ENCODE results near the gene ADAMTS9. TPM values are rescaled to one million over a fixed set of nuclear protein-coding genes. Genes with fewer than 3 reads are reported as not detected.

The ADAMTS9 gene
- polyA plus RNA-seq (2013, experiment 1 of 2): 13.6 TPM
- polyA plus RNA-seq (2013, experiment 2 of 2): 12.3 TPM

- DNase-seq: peak; percentile 91
- peak within 1 kb of the TSS; percentile 95 for H3K9ac ChIP-seq (ENCODE audit: low read length)
- H3K36me3 ChIP-seq (ENCODE audit: control insufficient read depth in 1 of 2, insufficient read depth in 2 of 2, low read depth in 1 of 2, low read length in 2 of 2): no peaks in the 10 kb centered on the region
- no peak within 1 kb of the TSS for H2AK5ac ChIP-seq (ENCODE audit: low read length, severe bottlenecking)
- peak within 1 kb of the TSS; percentile 81 to 93 for H3K18ac ChIP-seq (ENCODE audit: low read depth in 1 of 2, low read length in 2 of 2)
- peak within 1 kb of the TSS; percentile 45 for H2BK5ac ChIP-seq (ENCODE audit: low read depth, low read length, poor library complexity, severe bottlenecking)
- H3K4me2 ChIP-seq (ENCODE audit: low read length, poor library complexity, severe bottlenecking): peak within 1 kb of the TSS; percentile 99
- under 1% methylated on average over 46 of the region's 60 CpGs for WGBS
- peak within 1 kb of the TSS; percentile 84 for H2BK120ac ChIP-seq (ENCODE audit: low read depth, low read length)
- peak within 1 kb of the TSS; percentile 80 for H4K91ac ChIP-seq (ENCODE audit: low read length)
- H3K79me1 ChIP-seq (replicated peaks; ENCODE audit: low read length, poor library complexity, severe bottlenecking): peaks cover 13% of the 10 kb centered on the region
- peak within 1 kb of the TSS; percentile 85 for H2AFZ ChIP-seq (ENCODE audit: low read depth, low read length)
- peak within 1 kb of the TSS; percentile 69 for H4K8ac ChIP-seq (ENCODE audit: low read length)
- peak within 1 kb of the TSS; percentile 75 to 96 for H3K4me3 ChIP-seq (ENCODE audit: insufficient read depth in 1 of 2, low read depth in 1 of 2, low read length in 2 of 2)
- H2BK12ac ChIP-seq (ENCODE audit: low read length in 2 of 2): peak within 1 kb of the TSS; percentile 15 to 85
- H3K27me3 ChIP-seq (ENCODE audit: control insufficient read depth in 1 of 2, insufficient read depth in 1 of 2, low read length in 2 of 2): no peaks in the 10 kb centered on the region
- peak within 1 kb of the TSS in 1 of 2 experiments; percentile 96 for H3K14ac ChIP-seq (ENCODE audit: low read length in 2 of 2)
- peaks cover 3% of the 10 kb centered on the region for H3K4me1 ChIP-seq (ENCODE audit: control insufficient read depth, insufficient read depth, low read depth, low read length)
- H2BK15ac ChIP-seq (ENCODE audit: low read depth, poor library complexity, severe bottlenecking): peak within 1 kb of the TSS; percentile 93
- peak within 1 kb of the TSS; percentile 75 to 80 for H3K4ac ChIP-seq (ENCODE audit: low read depth in 1 of 2, low read length in 2 of 2)
- peak within 1 kb of the TSS; percentile 44 to 79 for H3K23ac ChIP-seq (ENCODE audit: low read length in 2 of 2)
- no peaks in the 10 kb centered on the region for H3K9me3 ChIP-seq (ENCODE audit: control insufficient read depth, low read length)
- peak within 1 kb of the TSS; percentile 83 for H3K27ac ChIP-seq (ENCODE audit: low read length, poor library complexity, severe bottlenecking)
These were observed at the start of gene ADAMTS9 for GRCh38 chr3:64687781-64688604. TSS of gene ADAMTS9 (minus strand) at chr3:64688000. CDS start at chr3:64687657, 343 bp downstream.

- WGBS: no CpG with 5 or more reads among the region's 1 CpG
- Histone ChIP-seq H3K27ac (ENCODE audit: low read length, poor library complexity, severe bottlenecking) (no peak overlapping the region), H3K4me2 (ENCODE audit: low read length, poor library complexity, severe bottlenecking) (no peak overlapping the region)
These were observed 44.8 kb upstream of the ADAMTS9 start for GRCh38 chr3:64732576-64732975.

GRCh38 chr3:64730681-64731080 is 42.9 kb upstream of the ADAMTS9 start:
- Histone ChIP-seq H4K91ac (ENCODE audit: low read length) (no peak overlapping the region), H4K8ac (ENCODE audit: low read length) (no peak overlapping the region), H3K4ac (ENCODE audit: low read depth in 1 of 2, low read length in 2 of 2) (no peak overlapping the region), H2BK5ac (ENCODE audit: low read depth, low read length, poor library complexity, severe bottlenecking) (no peak overlapping the region), H3K14ac (ENCODE audit: low read length in 2 of 2) (no peak overlapping the region), H2BK12ac (ENCODE audit: low read length in 2 of 2) (no peak overlapping the region), H3K23ac (ENCODE audit: low read length in 2 of 2) (no peak overlapping the region), H3K27ac (ENCODE audit: low read length, poor library complexity, severe bottlenecking) (no peak overlapping the region), H3K9me3 (ENCODE audit: control insufficient read depth, low read length) (no peaks in the 10 kb centered on the region), H3K4me1 (ENCODE audit: control insufficient read depth, insufficient read depth, low read depth, low read length) (no peaks in the 10 kb centered on the region), H3K79me1 (replicated peaks; ENCODE audit: low read length, poor library complexity, severe bottlenecking) (no peaks in the 10 kb centered on the region), H3K4me3 (ENCODE audit: insufficient read depth in 1 of 2, low read depth in 1 of 2, low read length in 2 of 2) (no peak overlapping the region), H2BK15ac (ENCODE audit: low read depth, poor library complexity, severe bottlenecking) (no peak overlapping the region), H2AFZ (ENCODE audit: low read depth, low read length) (no peak overlapping the region), H2BK120ac (ENCODE audit: low read depth, low read length) (no peak overlapping the region), H2AK5ac (ENCODE audit: low read length, severe bottlenecking) (no peak overlapping the region), H3K18ac (ENCODE audit: low read depth in 1 of 2, low read length in 2 of 2) (no peak overlapping the region), H3K36me3 (ENCODE audit: control insufficient read depth in 1 of 2, insufficient read depth in 2 of 2, low read depth in 1 of 2, low read length in 2 of 2) (no peaks in the 10 kb centered on the region), H3K27me3 (ENCODE audit: control insufficient read depth in 1 of 2, insufficient read depth in 1 of 2, low read length in 2 of 2) (no peaks in the 10 kb centered on the region), H3K9ac (ENCODE audit: low read length) (no peak overlapping the region), H3K4me2 (ENCODE audit: low read length, poor library complexity, severe bottlenecking) (no peak overlapping the region)
- 86% methylated on average over 2 of the region's 3 CpGs for WGBS
- no peak for DNase-seq

More at GRCh38 chr3:64732576-64732975, 44.8 kb upstream of the ADAMTS9 start:
- Histone ChIP-seq H2BK12ac (ENCODE audit: low read length in 2 of 2) (no peak overlapping the region), H4K91ac (ENCODE audit: low read length) (no peak overlapping the region), H2BK120ac (ENCODE audit: low read depth, low read length) (no peak overlapping the region), H3K18ac (ENCODE audit: low read depth in 1 of 2, low read length in 2 of 2) (no peak overlapping the region), H3K9ac (ENCODE audit: low read length) (no peak overlapping the region), H4K8ac (ENCODE audit: low read length) (no peak overlapping the region), H3K9me3 (ENCODE audit: control insufficient read depth, low read length) (no peaks in the 10 kb centered on the region), H2AK5ac (ENCODE audit: low read length, severe bottlenecking) (no peak overlapping the region), H2BK5ac (ENCODE audit: low read depth, low read length, poor library complexity, severe bottlenecking) (no peak overlapping the region), H3K79me1 (replicated peaks; ENCODE audit: low read length, poor library complexity, severe bottlenecking) (no peaks in the 10 kb centered on the region), H3K14ac (ENCODE audit: low read length in 2 of 2) (no peak overlapping the region), H2AFZ (ENCODE audit: low read depth, low read length) (no peak overlapping the region), H3K27me3 (ENCODE audit: control insufficient read depth in 1 of 2, insufficient read depth in 1 of 2, low read length in 2 of 2) (no peaks in the 10 kb centered on the region), H3K4ac (ENCODE audit: low read depth in 1 of 2, low read length in 2 of 2) (no peak overlapping the region), H3K4me3 (ENCODE audit: insufficient read depth in 1 of 2, low read depth in 1 of 2, low read length in 2 of 2) (no peak overlapping the region), H2BK15ac (ENCODE audit: low read depth, poor library complexity, severe bottlenecking) (no peak overlapping the region), H3K23ac (ENCODE audit: low read length in 2 of 2) (no peak overlapping the region), H3K4me1 (ENCODE audit: control insufficient read depth, insufficient read depth, low read depth, low read length) (no peaks in the 10 kb centered on the region), H3K36me3 (ENCODE audit: control insufficient read depth in 1 of 2, insufficient read depth in 2 of 2, low read depth in 1 of 2, low read length in 2 of 2) (no peaks in the 10 kb centered on the region)
- DNase-seq: no peak

- Histone ChIP-seq H2BK5ac (ENCODE audit: low read depth, low read length, poor library complexity, severe bottlenecking) (no peak overlapping the region), H3K9me3 (ENCODE audit: control insufficient read depth, low read length) (no peaks in the 10 kb centered on the region), H3K14ac (ENCODE audit: low read length in 2 of 2) (no peak overlapping the region), H3K27me3 (ENCODE audit: control insufficient read depth in 1 of 2, insufficient read depth in 1 of 2, low read length in 2 of 2) (no peaks in the 10 kb centered on the region), H3K9ac (ENCODE audit: low read length) (no peak overlapping the region), H3K4ac (ENCODE audit: low read depth in 1 of 2, low read length in 2 of 2) (no peak overlapping the region), H3K4me1 (ENCODE audit: control insufficient read depth, insufficient read depth, low read depth, low read length) (no peaks in the 10 kb centered on the region), H3K79me1 (replicated peaks; ENCODE audit: low read length, poor library complexity, severe bottlenecking) (no peaks in the 10 kb centered on the region), H2BK120ac (ENCODE audit: low read depth, low read length) (no peak overlapping the region), H2AK5ac (ENCODE audit: low read length, severe bottlenecking) (no peak overlapping the region), H3K36me3 (ENCODE audit: control insufficient read depth in 1 of 2, insufficient read depth in 2 of 2, low read depth in 1 of 2, low read length in 2 of 2) (no peaks in the 10 kb centered on the region), H3K18ac (ENCODE audit: low read depth in 1 of 2, low read length in 2 of 2) (no peak overlapping the region), H2BK12ac (ENCODE audit: low read length in 2 of 2) (no peak overlapping the region), H3K23ac (ENCODE audit: low read length in 2 of 2) (no peak overlapping the region), H4K91ac (ENCODE audit: low read length) (no peak overlapping the region), H2AFZ (ENCODE audit: low read depth, low read length) (no peak overlapping the region), H3K4me3 (ENCODE audit: insufficient read depth in 1 of 2, low read depth in 1 of 2, low read length in 2 of 2) (no peak overlapping the region), H4K8ac (ENCODE audit: low read length) (no peak overlapping the region), H3K4me2 (ENCODE audit: low read length, poor library complexity, severe bottlenecking) (no peak overlapping the region), H3K27ac (ENCODE audit: low read length, poor library complexity, severe bottlenecking) (no peak overlapping the region), H2BK15ac (ENCODE audit: low read depth, poor library complexity, severe bottlenecking) (no peak overlapping the region)
- 90% methylated on average over 8 of the region's 8 CpGs for WGBS
- DNase-seq: no peak
These were observed 41.2 kb upstream of the ADAMTS9 start for GRCh38 chr3:64728994-64729393.
